ENCODE results near the gene SMAD5. TPM values are rescaled to one million over a fixed set of nuclear protein-coding genes. Genes with fewer than 3 reads are reported as not detected.
A peak's percentile ranks its signal among the peaks of the same experiment; 100 is the strongest.

SMAD5 gene
- total RNA-seq (2014; rRNA removed; shearing (Covaris generic)): 52.5 and 56.6 TPM in 2 replicates
- polyA plus RNA-seq (2016; fragmentation: Nextera tagmentation; extraction: Ambion mirVana): 31.2 and 37.5 TPM in 2 replicates
- long read RNA-seq, full-length matches to known transcripts: 4 of 6 reads
- long read RNA-seq, partial matches to known transcripts: 0 of 6 reads
- long read RNA-seq, other reads (novel, unspliced or antisense): 2 of 6 reads

- no peaks in the 10 kb centered on the region for H3K36me3 ChIP-seq (ENCODE audit: insufficient read depth)
- H2AFZ ChIP-seq: peak within 1 kb of the TSS; percentile 96
- ATAC-seq: peak; percentile 84
- peaks cover 46% of the 10 kb centered on the region for H3K79me2 ChIP-seq (replicated peaks; ENCODE audit: insufficient read depth)
- 0 out of 2 replicates have a peak, but pooled peaks cover 6% of the 10 kb centered on the region for H3K27me3 ChIP-seq (ENCODE audit: insufficient read depth)
- Mint-ChIP-seq H3K4me1 (peaks cover 28% of the 10 kb centered on the region), H3K4me3 (peak within 1 kb of the TSS; percentile 88), H3K36me3 (ENCODE audit: low read depth) (no peaks in the 10 kb centered on the region), H3K9me3 (no peaks in the 10 kb centered on the region; the same call in 2 of the 3 replicates), H3K27me3 (ENCODE audit: insufficient read depth, low read depth, poor library complexity) (peaks cover 12% of the 10 kb centered on the region), H3K27ac (peak within 1 kb of the TSS; percentile 56; the same call in 1 of the 2 replicates)
- peak within 1 kb of the TSS; percentile 99 for H3K4me2 ChIP-seq
- peak within 1 kb of the TSS; percentile 96 for H3K4me3 ChIP-seq
- peaks cover 21% of the 10 kb centered on the region for H3K4me1 ChIP-seq (ENCODE audit: insufficient read depth)
- H4K20me1 ChIP-seq (replicated peaks; ENCODE audit: insufficient read depth): peaks cover 37% of the 10 kb centered on the region
- no peak for TF ChIP-seq REST (IDR thresholded peaks at IDR 0.05; ENCODE audit: unreplicated experiment)
- peak; percentile 88 for TF ChIP-seq POLR2AphosphoS5 (IDR thresholded peaks at IDR 0.05; ENCODE audit: low read depth)
- no peak for TF ChIP-seq STAT1 (IDR thresholded peaks at IDR 0.05; ENCODE audit: unreplicated experiment)
- no peak for TF ChIP-seq NANOG (IDR thresholded peaks at IDR 0.05; ENCODE audit: borderline replicate concordance)
- TF ChIP-seq ETS1 (IDR thresholded peaks at IDR 0.05): 0 out of 2 replicates have a peak, but pooled peaks have one; percentile 15
- peak; percentile 75 for TF ChIP-seq CREB1 (CRISPR knock-in tag; IDR thresholded peaks at IDR 0.05; ENCODE audit: low read depth)
- no peak for TF ChIP-seq ZNF331 (CRISPR knock-in tag; IDR thresholded peaks at IDR 0.05; ENCODE audit: low read depth)
- TF ChIP-seq JUNB (IDR thresholded peaks at IDR 0.05; ENCODE audit: unreplicated experiment): no peak
- no peak for TF ChIP-seq ZNF462 (CRISPR knock-in tag; IDR thresholded peaks at IDR 0.05)
- TF ChIP-seq EZH2 (IDR thresholded peaks at IDR 0.05; ENCODE audit: low read depth, unreplicated experiment): no peak
- no peaks in the 10 kb centered on the region for H3K9me2 ChIP-seq (ENCODE audit: insufficient read depth)
- DNase-seq (ENCODE audit: low spot score): peak; percentile 95
- H3K27ac ChIP-seq (ENCODE audit: low read depth): peak within 1 kb of the TSS; percentile 3; the same call in 1 of the 2 replicates
- no peaks in the 10 kb centered on the region for H3F3A ChIP-seq (replicated peaks; ENCODE audit: low read depth)
These were observed at the start of gene SMAD5 for GRCh38 chr5:136132557-136133221. Gene SMAD5 (plus strand): TSS chr5:136132845. CDS start chr5:136153761, 20,916 bp downstream.
